Endothelial cell of umbilical vein (primary cell): ENCODE data around the gene SYT2.
"Not testable (repeated sequence)": the region's sequence is repeated elsewhere in the genome, so short reads cannot be mapped to it uniquely, and the experiment has no call there.

Source experiments
- CTCF ChIP-seq, 2 donors: IDR thresholded peaks; 1 replicate in 1 of 2; 2 replicates in 1 of 2; pipeline ENCODE4 v1.5.1; 2011; ENCODE audit warnings: low read length in 2 of 2, mild to moderate bottlenecking in 2 of 2, moderate library complexity in 2 of 2, control low read depth in 1 of 2, inconsistent platforms in 1 of 2, low read depth in 1 of 2; ENCODE audit not compliant: insufficient read depth in 1 of 2; ENCODE audit errors: extremely low read depth in 1 of 2
- FOS ChIP-seq: IDR thresholded peaks from 2 replicates; pipeline ENCODE4 v1.6.1; 2011; ENCODE audit warnings: mild to moderate bottlenecking, low read length, moderate library complexity, borderline replicate concordance; ENCODE audit not compliant: insufficient read depth
- MAX ChIP-seq: IDR thresholded peaks from 2 replicates; pipeline ENCODE4 v1.6.1; 2011; ENCODE audit not compliant: insufficient read depth, insufficient read length
- MYC ChIP-seq: IDR thresholded peaks from one replicate; pipeline ENCODE4 v1.6.1; 2011; ENCODE audit warnings: mild to moderate bottlenecking, low read depth, low read length
- POLR2A ChIP-seq: IDR thresholded peaks from 2 replicates; pipeline ENCODE4 v1.6.1; 2012; ENCODE audit warnings: low read depth, mild to moderate bottlenecking, control low read depth, low read length
- POLR2AphosphoS5 ChIP-seq: IDR thresholded peaks from 2 replicates; pipeline ENCODE4 v1.6.1; 2012; ENCODE audit warnings: low read depth, mild to moderate bottlenecking, control low read depth, low read length, moderate library complexity; ENCODE audit not compliant: insufficient read depth

GRCh38 chr1:202544766-202545449, 165.3 kb downstream of the SYT2 start:
- TF ChIP-seq FOS; CTCF (IDR thresholded peaks at IDR 0.05; ENCODE audit: extremely low read depth in 1 of 2, insufficient read depth in 1 of 2, low read depth in 1 of 2, low read length in 2 of 2); POLR2A; POLR2AphosphoS5; MAX; MYC: not testable (repeated sequence)
